Sigmoid colon (tissue), 4 donors: Measurements from ENCODE around the gene NHS.

Experiments
- POLR2A ChIP-seq, 2 donors: fragments of 450-650 bp; IDR thresholded peaks; one replicate each; pipeline ENCODE4 v1.6.1; 2016; ENCODE audit warnings: antibody characterized with exemption in 2 of 2, mild to moderate bottlenecking in 2 of 2, moderate library complexity in 2 of 2
- POLR2AphosphoS5 ChIP-seq, 4 donors: sonication (generic); formaldehyde crosslinking; IDR thresholded peaks; one replicate each; pipeline ENCODE4 v1.6.1; 2017; ENCODE audit warnings: antibody characterized with exemption in 4 of 4
- TF ChIP-seq, protein P1 (sequence below), 4 experiments: fragments of 450-650 bp in 3 of 4; fragments of 200-600 bp in 1 of 4; IDR thresholded peaks; one replicate each; pipeline ENCODE4 v1.5.1; 2016 to 2019; ENCODE audit warnings: antibody characterized with exemption in 4 of 4, mild to moderate bottlenecking in 3 of 4, moderate library complexity in 2 of 4

DNA sequence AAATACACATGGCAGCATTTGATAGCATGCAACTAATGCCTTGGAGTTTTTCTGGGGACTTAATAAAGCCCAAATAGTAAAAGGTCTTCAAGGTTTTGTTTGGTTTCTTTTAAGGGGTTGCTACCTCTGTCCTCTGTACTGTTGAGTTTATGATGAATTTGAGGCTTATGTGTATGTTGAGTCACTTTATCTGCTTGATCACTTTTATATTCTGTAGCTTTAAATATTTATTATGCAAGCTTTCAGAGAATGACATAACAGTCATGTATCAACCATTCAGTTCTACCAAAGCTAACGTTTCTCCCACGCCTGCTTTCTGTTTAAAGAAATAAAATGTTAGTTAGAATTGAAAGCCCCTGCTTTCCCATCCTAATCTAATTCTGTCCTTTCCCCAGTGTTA lies 122.2 kb downstream of the NHS start:
- TF ChIP-seq, protein P1, sequence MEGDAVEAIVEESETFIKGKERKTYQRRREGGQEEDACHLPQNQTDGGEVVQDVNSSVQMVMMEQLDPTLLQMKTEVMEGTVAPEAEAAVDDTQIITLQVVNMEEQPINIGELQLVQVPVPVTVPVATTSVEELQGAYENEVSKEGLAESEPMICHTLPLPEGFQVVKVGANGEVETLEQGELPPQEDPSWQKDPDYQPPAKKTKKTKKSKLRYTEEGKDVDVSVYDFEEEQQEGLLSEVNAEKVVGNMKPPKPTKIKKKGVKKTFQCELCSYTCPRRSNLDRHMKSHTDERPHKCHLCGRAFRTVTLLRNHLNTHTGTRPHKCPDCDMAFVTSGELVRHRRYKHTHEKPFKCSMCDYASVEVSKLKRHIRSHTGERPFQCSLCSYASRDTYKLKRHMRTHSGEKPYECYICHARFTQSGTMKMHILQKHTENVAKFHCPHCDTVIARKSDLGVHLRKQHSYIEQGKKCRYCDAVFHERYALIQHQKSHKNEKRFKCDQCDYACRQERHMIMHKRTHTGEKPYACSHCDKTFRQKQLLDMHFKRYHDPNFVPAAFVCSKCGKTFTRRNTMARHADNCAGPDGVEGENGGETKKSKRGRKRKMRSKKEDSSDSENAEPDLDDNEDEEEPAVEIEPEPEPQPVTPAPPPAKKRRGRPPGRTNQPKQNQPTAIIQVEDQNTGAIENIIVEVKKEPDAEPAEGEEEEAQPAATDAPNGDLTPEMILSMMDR (IDR thresholded peaks at IDR 0.05): no peak
- TF ChIP-seq POLR2AphosphoS5 (IDR thresholded peaks at IDR 0.05): no peak
- TF ChIP-seq POLR2A (IDR thresholded peaks at IDR 0.05): no peak
